WI38 (cell line): ENCODE data around the gene MMP10.

ENCODE experiments used
- H3K4me3 ChIP-seq: 2 replicates; pipeline ENCODE4 v1.5.1; 2011; ENCODE audit warnings: low read depth, mild to moderate bottlenecking, control low read depth, low read length
- CTCF ChIP-seq: IDR thresholded peaks from 2 replicates; pipeline ENCODE4 v1.5.1; 2012; ENCODE audit warnings: low read depth, mild to moderate bottlenecking, control low read depth, low read length

MMP10 gene

GRCh38 chr11:102809971-102810370 lies 29.5 kb upstream of the MMP10 start:
- no peak for TF ChIP-seq CTCF
- no peak overlapping the region for H3K4me3 ChIP-seq

GRCh38 chr11:102807921-102808320 lies 27.5 kb upstream of the MMP10 start:
- TF ChIP-seq CTCF = peak; percentile 31
- H3K4me3 ChIP-seq = no peak overlapping the region

DNA sequence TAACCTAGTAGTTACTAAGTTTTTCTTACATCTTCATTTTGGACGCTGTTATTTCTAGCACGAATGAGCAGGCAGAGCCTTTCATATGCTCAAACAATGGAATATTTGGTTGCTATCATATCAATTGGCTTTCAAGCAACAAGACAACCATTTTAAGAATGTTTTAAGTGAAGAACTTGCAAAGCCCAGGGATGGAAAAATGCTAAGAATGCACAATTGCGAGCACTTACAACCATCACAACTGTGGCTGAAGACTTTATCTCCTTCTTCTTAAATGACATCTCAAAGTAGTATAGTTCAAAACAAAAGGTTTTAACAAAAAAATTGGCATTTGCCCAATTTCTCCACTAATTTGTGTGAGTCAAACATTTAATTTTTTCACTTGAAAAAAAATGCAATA lies 25.9 kb upstream of the MMP10 start:
- no peak for TF ChIP-seq CTCF

DNA sequence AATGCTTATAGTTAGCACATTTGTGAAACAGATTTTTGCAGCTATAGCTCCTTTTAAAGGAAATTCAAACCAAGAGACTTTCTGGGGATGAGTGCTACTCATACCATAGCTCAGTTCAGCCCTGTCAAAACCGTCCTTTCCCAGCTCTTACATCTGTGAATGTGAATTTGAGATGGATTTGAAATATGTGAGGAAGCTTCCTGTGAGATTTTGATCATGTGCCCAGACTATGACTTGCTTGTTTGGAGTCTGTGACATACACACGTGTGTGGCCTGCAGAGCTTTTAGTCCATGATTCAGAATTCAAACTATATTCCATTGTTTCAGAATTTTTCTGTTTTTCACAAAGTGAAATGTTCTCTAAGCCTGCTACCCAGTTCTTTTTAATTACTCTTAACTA lies 21.9 kb upstream of the MMP10 start:
- no peak for TF ChIP-seq CTCF
- no peak overlapping the region for H3K4me3 ChIP-seq

More for the DNA sequence above, 25.9 kb upstream of the MMP10 start:
- no peak overlapping the region for H3K4me3 ChIP-seq

DNA sequence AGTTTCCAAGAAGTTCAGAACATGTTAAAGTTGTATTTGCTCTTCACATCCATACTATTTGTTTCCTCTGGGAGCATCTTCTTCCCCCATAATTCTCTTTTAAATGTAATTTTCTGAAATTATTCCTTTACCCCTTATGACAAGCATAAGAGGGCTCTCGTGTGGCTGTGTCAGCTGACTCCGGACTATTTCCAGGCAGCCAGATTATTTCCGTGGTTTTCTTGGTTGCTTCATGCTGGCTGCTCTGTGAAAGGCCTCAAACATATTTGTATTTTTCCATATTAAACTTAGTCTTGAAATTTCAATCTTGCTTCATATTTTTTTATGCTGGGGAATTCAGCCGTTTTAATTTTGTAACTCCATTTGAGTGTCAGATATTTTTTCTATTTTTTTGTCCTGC lies 20.3 kb upstream of the MMP10 start:
- no peak for TF ChIP-seq CTCF
- no peak overlapping the region for H3K4me3 ChIP-seq

DNA sequence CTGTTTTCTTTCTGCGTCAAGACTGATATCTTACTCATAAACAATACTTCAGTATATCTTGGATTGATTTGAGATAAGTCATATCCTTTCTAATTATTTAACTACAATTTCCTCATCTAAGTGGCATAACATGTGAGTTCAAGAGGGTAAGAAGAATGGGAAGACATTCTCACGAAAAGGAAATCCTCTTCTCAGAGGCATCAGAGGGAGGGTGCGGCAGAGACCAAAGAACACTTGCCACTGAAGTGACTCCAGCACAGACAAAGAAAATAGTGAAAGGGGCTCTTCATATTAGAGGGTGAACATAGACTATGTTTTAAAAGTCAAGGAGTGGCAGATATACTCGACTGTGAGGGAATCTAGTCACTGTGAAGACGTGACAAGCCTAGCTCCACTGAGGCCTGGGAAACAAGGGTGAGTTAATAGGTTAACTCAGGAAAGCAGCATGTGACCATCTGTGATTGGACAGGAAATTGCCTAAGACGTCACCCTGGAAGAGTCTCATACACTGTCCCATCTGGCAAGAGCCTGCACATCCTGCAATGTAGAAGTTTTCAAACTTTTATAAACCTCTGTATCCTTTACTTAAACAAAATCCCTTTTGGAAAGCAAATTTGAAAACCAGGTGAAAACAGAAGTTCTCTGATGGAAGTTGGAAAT lies 19.4 kb upstream of the MMP10 start:
- no peak overlapping the region for H3K4me3 ChIP-seq
- no peak for TF ChIP-seq CTCF

- H3K4me3 ChIP-seq = no peak within 1 kb of the TSS
- no peak for TF ChIP-seq CTCF
Observed at GRCh38 chr11:102798012-102798746, 17.8 kb upstream of the MMP10 start, which contains the start of gene MMP1. TSS of gene MMP1 (minus strand) at chr11:102798160. CDS start at chr11:102798092, 68 bp downstream.
